Measurements from ENCODE around the gene NISCH.
"Not testable (repeated sequence)": the region's sequence is repeated elsewhere in the genome, so short reads cannot be mapped to it uniquely, and the experiment has no call there.

NISCH gene

GRCh38 chr3:52522651-52523251, 67.3 kb downstream of the NISCH start:
- H3K27ac ChIP-seq = no peak overlapping the region
- TF ChIP-seq CTCF (IDR thresholded peaks at IDR 0.05) (no peak), ZFX (IDR thresholded peaks at IDR 0.05; ENCODE audit: borderline replicate concordance) (no peak)

- TF ChIP-seq CTCF (IDR thresholded peaks at IDR 0.05) (no peak), ZFX (IDR thresholded peaks at IDR 0.05; ENCODE audit: borderline replicate concordance) (no peak)
- H3K27ac ChIP-seq = no peak overlapping the region
These were observed 68.2 kb downstream of the NISCH start for GRCh38 chr3:52523386-52524257.

- no peak for TF ChIP-seq CTCF (IDR thresholded peaks at IDR 0.05)
- no peak for TF ChIP-seq ZFX (IDR thresholded peaks at IDR 0.05; ENCODE audit: borderline replicate concordance)
- no peak overlapping the region for H3K27ac ChIP-seq
These were observed 68.9 kb downstream of the NISCH start for GRCh38 chr3:52524258-52524751.

- H3K27ac ChIP-seq = peak overlapping the region; percentile 34
These were observed 69.6 kb downstream of the NISCH start for GRCh38 chr3:52524752-52525679.

GRCh38 chr3:52525680-52526561, 70.5 kb downstream of the NISCH start:
- TF ChIP-seq CTCF (IDR thresholded peaks at IDR 0.05) (no peak), ZFX (IDR thresholded peaks at IDR 0.05; ENCODE audit: borderline replicate concordance) (no peak)
- peak overlapping the region; percentile 34 for H3K27ac ChIP-seq

More at GRCh38 chr3:52524752-52525679, 69.6 kb downstream of the NISCH start:
- TF ChIP-seq ZFX (IDR thresholded peaks at IDR 0.05; ENCODE audit: borderline replicate concordance) = no peak
- TF ChIP-seq CTCF (IDR thresholded peaks at IDR 0.05) = no peak

GRCh38 chr3:52526671-52527038, 71.3 kb downstream of the NISCH start:
- not testable (repeated sequence) for H3K27ac ChIP-seq

Measured in 22Rv1 (cell line).